K562 (cell line): ENCODE results near the gene AGBL1. TPM values are rescaled to one million over a fixed set of nuclear protein-coding genes. Genes with fewer than 3 reads are reported as not detected.

Source experiments
- ATAC-seq: fragments of 200-7000 bp; cut with Tn5 transposase; 3 replicates; pipeline ENCODE4 v1.9.1; 2020; ENCODE audit warnings: moderate library complexity
- BruUV-seq: library from RNA; stranded (reverse); fragments of 400-500 nt; replicated peaks from 2 replicates; lab custom pipeline; 2021; lab: Mats Ljungman, UMichigan
- CTCF ChIA-PET: fragments of 300-600 bp; formaldehyde crosslinking; extraction: SDS; loops from one replicate; lab custom pipeline; 2021; ENCODE audit warnings: low intra/inter-chr PET ratio; lab: Yijun Ruan, JAX
- POLR2A ChIA-PET: fragments of 300-600, 350-650 bp; sonication (Branson Sonifier 250); formaldehyde crosslinking; extraction: SDS; loops from one replicate; lab custom pipeline; 2021; ENCODE audit warnings: antibody characterized with exemption, inconsistent platforms; lab: Yijun Ruan, JAX
- DNase-seq, 4 experiments: peaks; one replicate each; pipeline versions ENCODE4 v3.0.0 to v3.0.0-alpha.2; 2011 to 2018; ENCODE audit warnings: low spot score in 3 of 4, mixed read lengths in 3 of 4; ENCODE audit errors: extremely low read depth in 1 of 4
- FAIRE-seq: peaks from 2 replicates; lab custom pipeline; 2011; peaks lifted over from hg19 to GRCh38; lab: Jason Lieb, UNC
- H2AFZ ChIP-seq: 2 replicates; pipeline ENCODE4 v1.6.0; 2011; ENCODE audit warnings: low read depth, low read length, control low read depth, inconsistent platforms
- H3K27ac ChIP-seq: fragments of 200-600 bp; 3 replicates; pipeline ENCODE4 v1.8.0; 2011; ENCODE audit warnings: low read depth, mild to moderate bottlenecking, control low read depth, inconsistent platforms, low read length, moderate library complexity, mixed read lengths; ENCODE audit errors: extremely low read depth
- H3K27me3 ChIP-seq, 2 experiments: fragments of 300-600 bp in 1 of 2; 2 replicates in 1 of 2; 3 replicates in 1 of 2; pipeline versions ENCODE4 v1.6.0 to v1.8.0; 2011; ENCODE audit warnings: inconsistent platforms in 2 of 2, low read length in 2 of 2, mild to moderate bottlenecking in 1 of 2, mixed read lengths in 1 of 2, moderate library complexity in 1 of 2; ENCODE audit not compliant: control insufficient read depth in 2 of 2, insufficient read depth in 2 of 2
- H3K36me3 ChIP-seq: fragments of 300-600 bp; 3 replicates; pipeline ENCODE4 v1.8.0; 2011; ENCODE audit warnings: mild to moderate bottlenecking, low read length, inconsistent platforms; ENCODE audit not compliant: control insufficient read depth, insufficient read depth
- H3K4me1 ChIP-seq, 2 experiments: fragments of 200-600 bp in 1 of 2; replicated peaks in 1 of 2; 2 replicates in 1 of 2; 3 replicates in 1 of 2; pipeline versions ENCODE4 v1.5.1 to v1.8.0; 2011; ENCODE audit warnings: inconsistent platforms in 2 of 2, low read length in 2 of 2, mild to moderate bottlenecking in 1 of 2, mixed read lengths in 1 of 2, moderate library complexity in 1 of 2; ENCODE audit not compliant: control insufficient read depth in 2 of 2, insufficient read depth in 2 of 2
- H3K4me2 ChIP-seq: 2 replicates; pipeline ENCODE4 v1.6.1; 2011; ENCODE audit warnings: low read length, control low read depth, inconsistent platforms, mixed read lengths; ENCODE audit not compliant: insufficient read depth
- H3K4me3 ChIP-seq: fragments of 200-600 bp; sonication (generic), shearing (Covaris generic); 2 replicates; pipeline ENCODE4 v1.5.1; 2016; ENCODE audit warnings: control low read depth, inconsistent platforms
- H3K79me2 ChIP-seq: fragments of 200-600 bp; 3 replicates; pipeline ENCODE4 v1.8.0; 2011; ENCODE audit warnings: low read length, inconsistent platforms; ENCODE audit not compliant: control insufficient read depth, insufficient read depth
- H3K9ac ChIP-seq, 2 experiments: 2 replicates each; pipeline versions ENCODE4 v1.6.0 to v1.6.1; 2011; ENCODE audit warnings: low read depth in 2 of 2, low read length in 2 of 2, control low read depth in 1 of 2, inconsistent platforms in 1 of 2, mild to moderate bottlenecking in 1 of 2, mixed read lengths in 1 of 2; ENCODE audit not compliant: insufficient read depth in 1 of 2
- H3K9me1 ChIP-seq: one replicate; pipeline ENCODE4 v1.6.0; 2011; ENCODE audit warnings: inconsistent platforms, mild to moderate bottlenecking, low read length, moderate library complexity; ENCODE audit not compliant: control insufficient read depth, insufficient read depth
- H3K9me3 ChIP-seq: replicated peaks from 2 replicates; pipeline ENCODE4 v1.5.1; 2011; ENCODE audit warnings: low read depth, low read length, inconsistent platforms; ENCODE audit not compliant: control insufficient read depth, insufficient read depth
- H4K20me1 ChIP-seq: replicated peaks from 2 replicates; pipeline ENCODE4 v1.6.1; 2011; ENCODE audit warnings: low read length, inconsistent platforms, mixed read lengths; ENCODE audit not compliant: control insufficient read depth, insufficient read depth
- ASH1L ChIP-seq: fragments of 450-650 bp; IDR thresholded peaks from 2 replicates; pipeline ENCODE4 v1.6.1; 2018; ENCODE audit warnings: borderline replicate concordance, mild to moderate bottlenecking, low read depth; ENCODE audit not compliant: partially characterized antibody
- CEBPB ChIP-seq: fragments of 450-650 bp; IDR thresholded peaks from 2 replicates; pipeline ENCODE4 v1.6.1; 2016; ENCODE audit warnings: missing genetic modification characterization, missing compliant biosample characterization
- CHD4 ChIP-seq: fragments of 200-600 bp; sonication (generic); IDR thresholded peaks from 3 replicates; pipeline ENCODE4 v1.6.1; 2012; ENCODE audit warnings: low read depth, mild to moderate bottlenecking, mixed read lengths, low read length, inconsistent platforms; ENCODE audit not compliant: insufficient read depth, insufficient replicate concordance, poor library complexity, severe bottlenecking
- CTCF ChIP-seq, 3 experiments: IDR thresholded peaks in 2 of 3; conservative IDR thresholded peaks in 1 of 3; 2 replicates each; pipeline ENCODE4 v1.5.1; 2011 to 2012; ENCODE audit warnings: low read length in 3 of 3, mild to moderate bottlenecking in 3 of 3, control low read depth in 2 of 3, improper control_type of control experiment in 1 of 3, inconsistent platforms in 1 of 3, low read depth in 1 of 3, mixed read lengths in 1 of 3, moderate library complexity in 1 of 3; ENCODE audit not compliant: insufficient read depth in 2 of 3
- EHMT2 ChIP-seq: fragments of 450-650 bp; IDR thresholded peaks from 2 replicates; pipeline ENCODE4 v1.6.1; 2018; ENCODE audit warnings: antibody characterized with exemption
- JUND ChIP-seq, 2 experiments: IDR thresholded peaks; 2 replicates in 1 of 2; 3 replicates in 1 of 2; pipeline ENCODE4 v1.6.1; 2011; ENCODE audit warnings: borderline replicate concordance in 2 of 2, low read depth in 2 of 2, low read length in 2 of 2, improper control_type of control experiment in 1 of 2, missing biosample characterization in 1 of 2, missing genetic modification characterization in 1 of 2, missing genetic modification reagents in 1 of 2
- MBD2 ChIP-seq: sonication (generic); IDR thresholded peaks from 2 replicates; pipeline ENCODE4 v1.6.1; 2016; ENCODE audit warnings: low read depth, borderline replicate concordance
- MCM3 ChIP-seq: fragments of 450-650 bp; IDR thresholded peaks from 2 replicates; pipeline ENCODE4 v1.6.1; 2016
- MCM5 ChIP-seq: fragments of 450-650 bp; IDR thresholded peaks from 2 replicates; pipeline ENCODE4 v1.6.1; 2016; ENCODE audit warnings: low read depth
- MYC ChIP-seq, 2 experiments: fragments of 250-450 bp in 1 of 2; sonication (Bioruptor Pico) in 1 of 2; IDR thresholded peaks; 2 replicates each; pipeline versions ENCODE4 v1.5.1 to v1.6.1; 2012 to 2021; ENCODE audit warnings: low read depth in 2 of 2, borderline replicate concordance in 1 of 2, improper control_type of control experiment in 1 of 2, low read length in 1 of 2, mild to moderate bottlenecking in 1 of 2, moderate library complexity in 1 of 2
- NR2C1 ChIP-seq, 2 experiments: fragments of 450-650 bp; IDR thresholded peaks; 2 replicates each; pipeline ENCODE4 v1.6.1; 2017; ENCODE audit warnings: mild to moderate bottlenecking in 2 of 2, antibody characterized with exemption in 1 of 2, inconsistent platforms in 1 of 2, missing compliant biosample characterization in 1 of 2, missing genetic modification characterization in 1 of 2
- PTRF ChIP-seq: fragments of 450-650 bp; IDR thresholded peaks from 2 replicates; pipeline ENCODE4 v1.6.1; 2016; ENCODE audit warnings: mild to moderate bottlenecking, missing genetic modification characterization, missing compliant biosample characterization
- YY1 ChIP-seq, 3 experiments: IDR thresholded peaks; 2 replicates each; pipeline ENCODE4 v1.6.1; 2011; ENCODE audit warnings: low read length in 2 of 3, mild to moderate bottlenecking in 2 of 3, moderate library complexity in 2 of 3, borderline replicate concordance in 1 of 3, control low read depth in 1 of 3, low read depth in 1 of 3; ENCODE audit not compliant: insufficient read depth in 3 of 3, insufficient replicate concordance in 2 of 3, control insufficient read depth in 1 of 3, insufficient read length in 1 of 3; ENCODE audit errors: extremely low read depth in 1 of 3
- ZFP36 ChIP-seq: fragments of 150-350 bp; IDR thresholded peaks from 2 replicates; pipeline ENCODE4 v1.6.1; 2018; ENCODE audit warnings: low read length, low read depth; ENCODE audit not compliant: partially characterized antibody
- ZNF277 ChIP-seq: fragments of 250-450 bp; sonication (Bioruptor Pico); IDR thresholded peaks from 2 replicates; pipeline ENCODE4 v1.8.0; 2022; ENCODE audit warnings: inconsistent platforms, mild to moderate bottlenecking, moderate library complexity, borderline replicate concordance
- ZNF586 ChIP-seq: fragments of 450-650 bp; formaldehyde crosslinking; conservative IDR thresholded peaks from 2 replicates; pipeline ENCODE4 v1.4.0; 2020; ENCODE audit warnings: mild to moderate bottlenecking, moderate library complexity
- WGBS: fragments of 100-300 bp; shearing (Covaris generic); methylation state at CpG from one replicate; pipeline ENCODE4 v1.1.6; 2016; ENCODE audit warnings: low coverage, mixed read lengths; ENCODE audit not compliant: insufficient coverage; ENCODE audit errors: missing lambda C conversion rate; 5-methylcytosine and 5-hydroxymethylcytosine counted together
- in situ Hi-C: fragments of 300-500 bp; cut with MboI; formaldehyde crosslinking; loops from 4 replicates; pipeline ENCODE4 v1.15.0; 2018; ENCODE audit warnings: inconsistent platforms, mixed read lengths
- intact Hi-C: fragments of 100-400 bp; cut with micrococcal nuclease; formaldehyde crosslinking; loops from 2 replicates; pipeline ENCODE4 v1.14.2; 2022
- polyA plus RNA-seq, 8 experiments: library from polyadenylated mRNA; depleted of rRNA in 4 of 8; stranded (reverse) in 5 of 8; unstranded in 3 of 8; fragments of >200 nt; fragmentation: Nextera tagmentation in 2 of 8; fragmentation: Illumina TruSeq in 1 of 8; extraction: Ambion mirVana in 2 of 8; extraction: Trizol in 1 of 8; gene quantifications; 2 replicates each; pipeline versions ENCODE4 v1.2.1 to v1.2.3, GENCODE V29; 2011 to 2014; ENCODE audit warnings: inconsistent platforms in 1 of 8, missing spikeins in 1 of 8
- total RNA-seq, 7 experiments: library from RNA; depleted of rRNA in 6 of 7; stranded (reverse); fragments of >200 nt in 6 of 7; fragmentation: Illumina TruSeq in 2 of 7; extraction: Trizol in 2 of 7; gene quantifications; 2 replicates each; pipeline versions ENCODE4 v1.2.1 to v1.2.3, GENCODE V29; 2011 to 2021; ENCODE audit warnings: low replicate concordance in 1 of 7

Gene AGBL1
- total and polyA plus RNA-seq, 9 of the 15 experiments (the other 6 are each of a cell fraction or from before 2014, with no cell fraction given): not detected

- CTCF ChIA-PET: no interaction called here
These were observed 247.7 kb downstream of the AGBL1 start for GRCh38 chr15:86327230-86327865.

More at GRCh38 chr15:86327230-86327865, 247.7 kb downstream of the AGBL1 start:
- Histone ChIP-seq H2AFZ (no peak overlapping the region), H3K4me3 (no peak overlapping the region), H3K79me2 (no peaks in the 10 kb centered on the region), H3K27me3 (no peaks in the 10 kb centered on the region), H3K4me1 (no peaks in the 10 kb centered on the region), H3K4me2 (no peak overlapping the region), H3K36me3 (no peaks in the 10 kb centered on the region), H3K9me1 (no peaks in the 10 kb centered on the region), H4K20me1 (no peaks in the 10 kb centered on the region), H3K9me3 (no peaks in the 10 kb centered on the region; the same call in 1 of the 2 replicates), H3K9ac (no peak overlapping the region), H3K27ac (no peak overlapping the region)
- ATAC-seq: no peak
- WGBS: 0% methylated on average over 2 of the region's 2 CpGs
- in situ Hi-C loops (no loop called here), intact Hi-C loops (no loop called here)
- no peak for FAIRE-seq
- no peak for DNase-seq
- no TSS peak for BruUV-seq
- POLR2A ChIA-PET: no interaction called here
- TF ChIP-seq CTCF (IDR thresholded peaks at IDR 0.05 in 2 of 3, conservative IDR thresholded peaks at IDR 0.05 in 1 of 3; ENCODE audit: insufficient read depth in 2 of 3, low read depth in 1 of 3, low read length in 3 of 3) (no peak), EHMT2 (no peak), PTRF (tag) (no peak), MBD2 (no peak), ZNF277 (CRISPR knock-in tag) (no peak), MCM5 (no peak), YY1 (IDR thresholded peaks at IDR 0.05; ENCODE audit: borderline replicate concordance in 1 of 3, control insufficient read depth in 1 of 3, extremely low read depth in 1 of 3, insufficient read depth in 3 of 3, insufficient read length in 1 of 3, insufficient replicate concordance in 2 of 3, low read depth in 1 of 3, low read length in 2 of 3) (no peak), NR2C1 (IDR thresholded peaks at IDR 0.05) (no peak), NR2C1 (tag; IDR thresholded peaks at IDR 0.05) (no peak), CHD4 (no peak), ZNF586 (CRISPR knock-in tag) (no peak), ASH1L (no peak), MCM3 (no peak), JUND (IDR thresholded peaks at IDR 0.05; ENCODE audit: borderline replicate concordance, low read depth, low read length) (no peak), JUND (tag; IDR thresholded peaks at IDR 0.05; ENCODE audit: borderline replicate concordance, low read depth, low read length) (no peak), MYC (IDR thresholded peaks at IDR 0.05; ENCODE audit: low read depth, low read length) (no peak), MYC (CRISPR knock-in tag; IDR thresholded peaks at IDR 0.05; ENCODE audit: borderline replicate concordance, low read depth) (no peak), ZFP36 (no peak), CEBPB (tag) (no peak)
